Endometrial microvascular endothelial cells (primary cell): ENCODE data around the gene UBTD2. TPM values are rescaled to one million over a fixed set of nuclear protein-coding genes. Genes with fewer than 3 reads are reported as not detected.

Experiments
- in situ Hi-C: cut with HindIII; loops from 2 replicates; pipeline ENCODE4 v1.10.0; 2017; ENCODE audit warnings: low sequenced_read_pairs, low pct_unique_long_range_greater_than_20kb; ENCODE audit errors: inconsistent ontology term
- total RNA-seq: library from RNA; depleted of rRNA; stranded (reverse); fragments of >200 nt; gene quantifications from one replicate; pipeline ENCODE4 v1.2.3, GENCODE V29; 2015; ENCODE audit errors: inconsistent ontology term

UBTD2 gene
- total RNA-seq, 1 donor from 2014 or later = 22.9 TPM

DNA sequence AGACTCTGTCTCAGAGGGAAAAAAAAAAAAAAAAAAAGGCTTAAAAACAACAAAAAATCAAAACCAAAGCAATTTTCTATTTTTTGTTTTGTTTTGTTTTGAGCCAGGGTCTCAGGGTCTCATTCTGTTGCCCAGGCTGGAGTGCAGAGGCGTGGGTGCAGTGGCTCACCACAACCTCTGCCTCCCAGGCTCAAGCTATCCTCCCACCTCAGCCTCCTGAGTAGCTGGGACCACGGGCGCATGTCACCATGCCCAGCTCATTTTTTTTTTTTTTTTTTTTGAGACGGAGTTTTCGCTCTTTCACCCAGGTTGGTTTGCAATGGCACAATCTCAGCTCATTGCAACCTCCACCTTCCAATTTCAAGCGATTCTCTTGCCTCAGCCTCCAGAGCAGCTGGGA lies 101.3 kb downstream of the UBTD2 start:
- in situ Hi-C loops = no loop called here

DNA sequence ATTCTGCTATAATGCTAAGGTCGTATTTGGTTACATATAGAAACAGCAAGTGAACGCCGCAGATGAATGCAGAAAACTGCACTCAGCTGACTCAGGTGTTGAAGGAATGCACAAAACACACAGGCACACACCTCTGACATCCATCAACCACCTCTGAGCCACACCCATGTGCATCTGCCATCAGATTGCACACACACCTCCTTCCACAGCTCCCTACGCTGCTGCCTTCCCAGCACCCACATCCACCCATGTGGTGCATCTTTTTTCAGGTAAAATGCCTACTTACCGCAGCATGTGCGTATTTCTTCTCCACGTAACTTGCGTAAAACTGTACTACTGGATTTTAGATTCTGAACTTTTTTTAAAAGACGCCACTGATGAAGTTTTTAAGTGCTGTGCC lies 102.6 kb downstream of the UBTD2 start:
- in situ Hi-C loops = no loop called here

DNA sequence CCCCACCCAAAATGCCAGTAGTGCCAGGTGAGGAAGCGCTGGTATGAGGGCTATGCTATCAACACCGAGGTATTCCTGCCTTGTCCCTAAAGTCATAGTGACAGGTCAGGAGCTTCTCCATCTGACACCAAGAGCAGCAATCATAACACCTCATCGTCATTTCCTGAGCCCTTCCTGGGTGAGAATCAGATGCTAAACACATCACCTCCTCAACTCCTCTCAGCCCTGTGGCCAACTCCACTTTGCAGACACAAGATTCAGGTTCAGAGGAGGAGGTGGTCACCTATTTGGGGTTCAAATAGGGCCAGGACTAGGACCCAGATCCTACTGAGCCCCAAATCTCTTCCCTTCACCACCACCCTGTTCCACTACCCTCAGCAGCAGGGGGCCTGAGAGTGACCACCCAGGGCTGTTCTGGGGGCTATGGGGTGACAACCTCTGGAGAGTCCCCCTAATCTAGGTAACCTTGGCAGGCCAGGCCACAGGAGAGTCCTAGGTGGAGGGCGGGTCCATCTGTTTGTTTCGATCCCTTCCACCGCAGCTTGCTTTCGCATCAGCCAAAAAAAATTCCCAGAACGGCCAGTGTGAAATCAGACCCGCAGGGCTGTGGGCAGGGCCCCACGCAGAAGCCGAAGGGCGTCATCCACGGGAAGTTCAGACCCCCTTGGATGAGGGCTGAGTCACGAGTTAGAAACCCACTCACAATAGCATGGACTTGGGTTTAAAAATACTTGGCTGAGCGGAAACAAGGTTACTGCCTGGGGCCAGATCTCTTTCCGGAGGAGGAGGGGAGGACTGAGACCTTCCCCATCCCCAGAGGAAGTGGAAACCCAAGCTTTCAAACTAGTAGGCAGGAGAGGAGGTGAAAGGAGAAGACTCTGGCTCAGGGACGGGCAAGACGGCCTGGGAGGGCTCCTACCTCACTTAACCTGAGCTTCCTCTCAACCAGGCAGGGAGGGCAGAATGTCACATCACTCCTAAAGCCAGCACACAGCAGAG lies 104.3 kb downstream of the UBTD2 start:
- in situ Hi-C loops = no loop called here

DNA sequence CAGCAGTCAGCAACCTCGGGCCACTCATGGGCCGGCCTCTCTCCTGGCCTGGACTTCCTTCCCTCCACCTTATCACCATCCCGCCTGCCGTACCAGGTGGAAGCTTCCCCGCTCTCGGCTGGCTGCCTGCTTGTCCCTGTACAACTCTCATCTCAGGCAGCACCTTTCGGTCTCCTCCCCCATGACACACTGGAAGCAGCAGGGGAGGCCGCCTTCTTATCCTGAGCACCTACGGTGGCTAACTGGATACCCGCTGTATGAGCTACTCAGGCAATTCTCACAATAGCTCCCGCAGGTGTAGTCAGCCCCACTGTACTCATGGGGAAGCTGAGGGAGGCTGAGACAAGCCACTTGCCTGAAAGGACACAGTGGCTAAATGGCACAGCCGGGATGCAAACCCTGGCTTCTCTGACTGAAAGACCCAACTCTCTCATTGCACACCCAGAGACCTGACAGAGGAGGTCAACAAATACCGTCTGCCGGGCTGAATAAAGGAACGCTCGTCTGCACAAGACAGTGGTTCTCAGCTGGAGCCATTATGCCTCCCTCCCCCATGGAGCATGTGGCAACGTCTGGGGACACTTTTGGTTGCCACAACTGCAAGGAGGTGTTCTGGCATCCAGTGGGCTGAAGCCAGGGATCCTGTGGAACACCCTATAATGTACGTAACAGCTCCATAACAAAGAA lies 105.1 kb downstream of the UBTD2 start:
- in situ Hi-C loops = no loop called here

DNA sequence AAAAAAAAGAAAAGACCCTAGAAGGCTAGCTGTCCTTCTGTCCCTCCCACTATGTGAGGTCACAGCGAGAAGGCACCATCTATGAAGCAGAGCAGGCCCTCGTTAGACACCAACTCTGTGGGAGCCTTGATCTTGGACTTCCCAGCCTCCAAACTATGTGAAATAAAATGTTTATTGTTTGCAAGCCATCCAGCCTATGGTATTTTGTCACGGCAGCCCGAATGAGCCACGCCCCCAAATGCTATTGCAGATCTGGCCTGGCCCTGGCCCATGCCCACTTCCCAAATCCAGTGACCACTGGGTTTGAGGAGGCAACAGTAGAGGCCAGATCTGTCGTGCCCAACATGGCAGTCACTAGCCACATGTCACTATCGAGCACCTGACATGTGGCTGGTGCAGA lies 106.4 kb downstream of the UBTD2 start:
- in situ Hi-C loops = no loop called here

DNA sequence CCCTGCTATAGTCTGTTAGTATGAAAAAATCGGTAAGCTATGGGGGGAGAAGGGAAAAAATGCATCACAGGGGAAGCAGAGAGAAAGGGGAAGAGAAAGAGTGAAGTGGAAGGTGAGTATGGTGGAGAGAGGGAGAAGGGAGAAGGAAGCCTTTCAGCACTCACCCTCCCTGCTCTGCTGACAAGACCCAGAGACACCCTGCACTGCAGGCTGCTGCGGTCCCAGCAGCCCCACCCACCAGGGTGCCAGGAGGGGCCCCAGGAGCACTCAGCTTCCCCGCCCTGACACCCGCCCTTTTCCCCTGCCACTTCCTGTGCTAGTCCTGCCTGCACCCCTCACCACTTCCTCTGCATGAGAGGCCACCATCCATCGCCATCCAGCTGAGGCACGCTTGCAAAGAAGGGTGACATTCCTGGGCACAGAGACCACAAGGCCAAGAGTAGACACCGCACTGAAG lies 108.3 kb downstream of the UBTD2 start:
- in situ Hi-C loops = no loop called here

DNA sequence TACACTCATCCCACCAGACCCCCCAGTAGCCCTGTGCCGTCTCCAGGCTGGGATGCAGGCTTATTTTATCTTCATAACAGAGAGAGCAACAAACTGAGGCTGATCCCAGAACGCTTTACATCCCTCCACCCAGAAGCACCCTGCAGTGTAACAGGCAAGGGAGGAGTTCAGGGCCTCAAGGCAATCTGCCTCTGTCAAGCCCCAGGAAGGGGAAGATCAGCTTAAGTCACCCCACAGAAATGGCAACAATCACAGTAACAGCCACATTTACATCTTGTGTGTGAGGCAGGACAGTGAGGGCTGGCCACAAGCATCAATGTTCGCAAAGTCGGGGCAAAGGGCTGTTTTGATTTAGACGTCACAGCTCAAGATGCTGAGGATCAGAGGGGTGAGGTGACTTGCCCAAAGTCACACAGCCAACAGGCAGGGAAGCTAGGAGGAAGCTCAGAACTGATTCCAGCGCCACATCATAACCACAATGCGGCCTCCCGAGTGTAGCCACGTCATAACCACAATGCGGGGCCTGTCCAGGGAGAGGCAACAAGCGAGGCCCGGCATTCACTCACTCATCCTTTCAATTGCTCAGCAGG lies 109.9 kb downstream of the UBTD2 start:
- in situ Hi-C loops = no loop called here

DNA sequence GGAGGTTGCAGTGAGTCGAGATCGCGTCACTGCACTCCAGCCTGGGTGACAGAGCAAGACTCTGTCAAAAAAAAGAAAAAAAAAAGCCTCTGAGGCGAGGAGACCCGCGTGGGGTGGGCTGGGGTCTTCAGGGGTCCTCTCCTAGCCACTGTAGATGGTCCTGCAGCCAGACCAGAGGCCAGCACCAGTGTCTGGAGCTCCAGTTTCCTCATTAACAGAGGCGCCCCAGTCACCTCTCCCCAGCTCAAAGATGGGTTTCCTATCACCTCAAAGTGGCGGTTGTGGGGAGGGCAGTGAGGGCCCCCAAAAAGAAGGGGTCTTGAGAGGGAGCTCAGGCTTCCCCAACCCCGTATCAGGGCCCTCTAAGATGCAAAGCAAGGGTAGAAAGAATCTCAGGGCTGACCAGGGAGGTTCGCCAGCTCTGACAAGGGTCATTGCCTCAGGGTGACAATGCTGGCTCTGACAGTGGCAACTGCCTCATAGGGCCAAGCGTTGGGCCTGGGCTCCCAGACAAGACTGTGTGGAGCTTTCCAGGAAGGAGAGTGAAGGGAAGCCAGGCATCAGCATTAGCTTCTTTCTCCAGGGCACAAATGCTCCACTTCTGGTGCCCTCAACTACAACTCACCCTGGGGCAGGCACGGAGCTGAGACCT lies 110.5 kb downstream of the UBTD2 start:
- in situ Hi-C loops = no loop called here

DNA sequence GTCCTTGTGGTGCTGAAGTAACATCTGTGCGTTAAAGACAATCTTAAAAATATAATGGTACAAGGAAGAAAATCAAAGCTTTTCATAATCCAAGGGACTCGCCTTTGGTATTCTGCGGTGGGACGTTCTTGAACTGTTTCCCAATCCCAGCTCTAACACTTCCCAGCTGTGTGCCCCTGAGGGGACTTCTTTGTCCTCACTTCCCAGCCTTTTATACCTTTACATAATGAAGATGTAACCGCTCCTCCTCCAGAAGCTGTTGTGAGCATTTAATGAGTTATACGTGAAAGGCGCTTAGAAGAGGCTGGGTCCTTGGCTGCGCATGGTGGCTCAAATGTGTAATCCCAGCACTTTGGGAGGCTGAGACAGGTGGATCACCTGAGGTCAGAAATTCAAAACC lies 112.4 kb downstream of the UBTD2 start:
- in situ Hi-C loops = no loop called here

DNA sequence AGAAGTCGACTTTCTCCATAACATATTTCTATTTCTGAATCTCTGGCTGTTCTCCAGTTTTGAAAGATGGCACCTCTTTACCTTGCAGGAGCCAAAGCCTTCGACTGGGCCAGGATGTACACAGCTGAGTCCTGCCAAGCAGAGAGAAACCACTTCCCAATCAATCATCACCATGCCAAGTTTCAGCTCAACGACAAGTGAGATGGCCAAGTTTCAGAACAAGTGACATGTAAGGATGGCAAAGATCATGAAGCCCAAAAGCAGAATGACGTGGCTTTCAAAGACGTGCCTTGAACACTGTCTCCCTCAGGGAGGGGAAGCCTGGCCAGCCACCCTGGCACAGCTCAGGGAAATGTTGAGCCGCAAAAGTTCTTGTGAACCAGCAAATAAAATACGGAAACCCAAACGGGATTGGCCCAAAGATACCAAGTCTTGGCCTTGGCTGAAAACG lies 113.3 kb downstream of the UBTD2 start:
- in situ Hi-C loops = no loop called here

DNA sequence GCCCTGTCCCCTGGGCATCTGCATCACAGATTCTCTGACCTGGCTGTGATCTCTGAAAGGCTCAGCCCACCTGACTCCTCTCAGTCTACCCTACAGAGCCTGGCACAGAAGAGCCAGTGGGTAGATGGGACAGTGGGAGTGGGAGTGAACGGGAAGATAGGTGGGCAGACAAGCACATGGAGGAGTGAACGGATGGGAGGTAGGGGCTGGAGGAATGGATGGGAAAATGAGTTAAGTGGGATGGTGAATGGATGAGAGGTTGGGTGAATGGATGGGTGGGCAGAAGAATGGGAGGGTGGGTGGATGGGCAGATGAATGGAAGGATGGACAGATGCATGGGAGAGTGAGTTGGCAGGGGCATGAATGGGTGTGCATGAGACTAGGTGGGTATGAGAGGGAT lies 114.3 kb downstream of the UBTD2 start:
- in situ Hi-C loops = no loop called here

DNA sequence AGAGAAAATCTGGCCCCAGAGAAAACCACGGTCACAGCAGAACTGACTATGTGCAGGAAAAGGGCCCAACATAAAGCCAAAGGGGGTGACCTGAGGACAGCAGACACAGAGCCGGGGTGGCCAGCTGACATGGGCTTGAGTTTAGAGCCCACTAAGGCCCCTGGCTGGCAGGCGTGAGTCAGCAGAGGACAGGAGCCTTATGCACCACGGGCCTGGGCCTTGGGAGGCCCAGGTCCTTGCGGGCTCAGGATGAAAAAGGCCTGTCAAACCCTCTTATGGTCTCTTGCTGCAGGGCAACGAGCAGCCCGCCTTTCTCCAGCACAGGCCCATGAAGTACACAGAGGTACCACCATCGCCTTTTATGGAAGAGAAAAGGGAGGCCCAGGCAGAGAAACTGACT lies 115.3 kb downstream of the UBTD2 start:
- in situ Hi-C loops = no loop called here

DNA sequence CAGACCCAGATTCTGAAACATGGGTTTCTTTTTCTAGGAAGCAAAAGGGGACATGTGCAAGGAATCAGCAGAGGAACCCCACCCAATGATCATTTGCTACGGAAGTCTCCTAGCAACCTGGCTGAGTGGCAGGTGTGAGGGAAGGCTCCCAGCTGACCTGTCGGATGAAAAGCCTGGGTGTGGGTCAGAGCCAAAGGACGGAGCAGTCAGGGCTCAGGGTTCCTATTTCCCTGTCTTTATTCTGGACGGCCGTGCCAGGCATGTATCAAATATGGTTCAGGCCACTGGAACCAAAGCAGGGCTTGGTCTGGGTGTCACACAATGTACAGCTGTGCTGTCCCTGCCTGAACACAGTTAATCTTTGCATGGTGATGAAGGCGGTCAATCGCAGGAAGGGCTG lies 115.7 kb downstream of the UBTD2 start:
- in situ Hi-C loops = no loop called here

DNA sequence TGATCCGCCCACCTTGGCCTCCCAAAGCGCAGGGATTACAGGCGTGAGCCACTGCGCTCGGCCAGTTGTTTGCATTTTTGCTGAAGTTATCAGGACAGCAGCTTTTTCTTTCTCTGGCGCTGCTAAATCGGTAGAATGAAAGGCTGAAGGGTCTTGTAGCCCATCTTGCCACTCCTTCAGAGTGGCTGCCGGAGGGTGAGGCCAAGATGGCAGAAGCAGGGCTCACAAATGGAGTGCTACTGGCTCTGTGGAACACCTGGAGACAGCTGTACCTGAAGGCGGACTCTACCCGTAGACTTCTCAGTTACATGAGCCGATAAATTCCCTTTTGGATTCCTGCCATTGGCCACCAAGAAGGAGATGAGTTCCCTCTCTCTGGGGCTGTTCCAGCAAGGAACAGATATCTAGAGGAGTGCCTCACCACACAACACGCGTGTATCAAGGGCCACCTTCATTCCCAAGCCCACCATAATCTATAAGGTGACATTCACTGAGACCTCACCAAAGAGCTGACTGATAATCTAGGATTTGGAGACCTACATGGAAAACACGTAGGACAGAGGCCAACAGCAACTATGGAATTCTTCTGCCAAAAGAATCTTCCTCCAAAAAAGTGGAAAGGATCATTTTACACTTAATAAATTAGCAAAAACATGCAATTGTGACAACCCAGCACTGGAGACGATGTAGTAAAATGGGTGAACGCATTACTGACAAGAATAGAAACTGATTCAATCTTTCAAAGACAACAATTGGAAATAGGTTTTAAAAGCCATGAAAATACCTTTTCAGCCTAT lies 117.3 kb downstream of the UBTD2 start:
- in situ Hi-C loops = no loop called here

DNA sequence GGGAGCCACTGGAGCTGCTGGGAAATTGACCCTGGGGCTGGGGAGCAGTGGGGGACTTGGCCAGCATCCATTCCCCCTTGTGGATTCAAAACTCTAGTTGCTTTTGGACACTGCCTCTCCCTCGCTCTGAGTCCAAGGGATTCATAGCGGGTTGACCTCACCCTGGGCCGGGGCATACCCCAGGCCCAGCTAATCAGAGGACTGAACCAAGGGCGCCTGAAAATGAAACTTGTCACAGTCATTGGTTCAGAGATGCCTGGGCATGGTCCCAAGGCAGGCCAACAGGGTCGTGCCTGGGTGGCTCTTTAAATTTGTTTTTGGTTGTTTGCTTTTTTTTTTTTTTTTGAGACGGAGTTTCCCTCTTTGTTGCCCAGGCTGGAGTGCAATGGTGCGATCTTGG lies 118.1 kb downstream of the UBTD2 start:
- in situ Hi-C loops = no loop called here

DNA sequence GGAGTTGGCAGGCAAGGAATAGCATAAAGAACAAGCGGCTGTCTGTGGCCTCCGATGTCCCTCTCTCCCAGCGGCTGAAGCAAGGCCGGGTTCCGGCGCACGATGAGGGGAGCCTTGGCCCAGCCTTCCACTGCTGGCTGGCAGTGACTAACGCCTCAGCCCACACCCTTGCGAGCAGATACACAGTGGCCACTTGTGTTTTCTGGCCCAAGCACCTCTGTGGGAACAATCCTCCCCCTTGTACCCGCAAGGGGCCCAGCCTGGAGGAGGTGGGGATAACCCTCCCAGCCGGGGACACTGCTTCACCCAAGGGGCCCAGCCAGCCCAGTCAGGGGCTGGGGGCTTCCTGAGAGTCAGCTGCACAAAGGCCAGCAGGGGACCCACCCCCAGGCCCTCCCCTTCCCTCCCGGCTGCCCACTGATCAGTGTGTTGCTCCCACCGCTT lies 118.8 kb downstream of the UBTD2 start:
- in situ Hi-C loops = no loop called here

DNA sequence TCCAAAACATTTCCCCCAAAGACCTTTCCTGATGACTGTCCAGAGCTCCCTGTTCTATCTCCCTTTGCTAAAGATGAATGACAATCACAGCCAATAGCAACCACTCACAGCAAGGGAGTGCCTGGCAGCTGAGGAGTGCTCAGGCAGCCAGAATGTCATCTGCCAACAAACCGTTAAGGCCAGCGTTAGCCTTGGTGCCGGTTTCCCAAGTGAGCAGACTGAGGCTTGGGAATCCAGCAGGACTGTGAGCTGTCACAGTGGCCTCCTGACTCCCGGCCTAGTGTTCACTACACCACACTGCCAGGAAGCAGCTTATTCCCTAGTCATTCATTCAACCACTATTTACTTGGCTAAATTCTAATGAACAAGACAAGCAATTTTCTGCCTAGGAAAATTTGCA lies 120.2 kb downstream of the UBTD2 start:
- in situ Hi-C loops = no loop called here

DNA sequence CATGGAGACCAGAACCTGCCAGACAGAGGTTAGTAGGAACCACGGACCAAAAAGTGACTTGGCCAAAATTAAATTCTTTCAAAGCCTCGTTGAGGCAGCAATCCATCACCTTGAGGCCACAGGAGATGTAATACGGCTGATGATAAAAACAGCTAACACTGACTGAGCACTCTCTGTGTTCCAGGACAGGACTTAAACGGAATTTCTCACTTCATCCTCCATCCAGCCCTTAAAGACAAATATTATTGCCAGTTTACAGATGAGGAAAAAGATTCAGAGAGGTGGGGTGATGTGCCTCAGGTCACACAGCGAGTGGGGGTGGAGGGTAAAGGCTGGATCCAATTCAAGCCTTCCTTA lies 120.6 kb downstream of the UBTD2 start:
- in situ Hi-C loops = no loop called here
